IPS-20b (cell line): ENCODE data around the gene SPECC1.
"Not testable (repeated sequence)": the region's sequence is repeated elsewhere in the genome, so short reads cannot be mapped to it uniquely, and the experiment has no call there.

ENCODE experiments used
- H3K27ac ChIP-seq: one replicate; pipeline ENCODE4 v1.5.1; 2013; ENCODE audit warnings: low read length
- H3K27me3 ChIP-seq: 2 replicates; pipeline ENCODE4 v1.6.1; 2013; ENCODE audit warnings: mild to moderate bottlenecking, low read length, inconsistent platforms; ENCODE audit not compliant: insufficient read depth
- H3K36me3 ChIP-seq: 2 replicates; pipeline ENCODE4 v1.6.1; 2013; ENCODE audit warnings: low read depth, mild to moderate bottlenecking, inconsistent platforms, low read length, moderate library complexity; ENCODE audit not compliant: insufficient read depth
- H3K4me1 ChIP-seq: 2 replicates; pipeline ENCODE4 v1.6.1; 2013; ENCODE audit warnings: mild to moderate bottlenecking, control low read depth, inconsistent platforms, low read length, moderate library complexity; ENCODE audit not compliant: insufficient read depth
- H3K4me3 ChIP-seq: 2 replicates; pipeline ENCODE4 v1.5.1; 2013; ENCODE audit warnings: mild to moderate bottlenecking, low read length, inconsistent platforms
- H3K9ac ChIP-seq: 2 replicates; pipeline ENCODE4 v1.6.1; 2013; ENCODE audit warnings: low read depth, mild to moderate bottlenecking, inconsistent platforms, low read length, moderate library complexity
- H3K9me3 ChIP-seq: 2 replicates; pipeline ENCODE4 v1.6.1; 2013; ENCODE audit warnings: mild to moderate bottlenecking, low read depth, low read length, inconsistent platforms; ENCODE audit not compliant: insufficient read depth

The SPECC1 gene

DNA sequence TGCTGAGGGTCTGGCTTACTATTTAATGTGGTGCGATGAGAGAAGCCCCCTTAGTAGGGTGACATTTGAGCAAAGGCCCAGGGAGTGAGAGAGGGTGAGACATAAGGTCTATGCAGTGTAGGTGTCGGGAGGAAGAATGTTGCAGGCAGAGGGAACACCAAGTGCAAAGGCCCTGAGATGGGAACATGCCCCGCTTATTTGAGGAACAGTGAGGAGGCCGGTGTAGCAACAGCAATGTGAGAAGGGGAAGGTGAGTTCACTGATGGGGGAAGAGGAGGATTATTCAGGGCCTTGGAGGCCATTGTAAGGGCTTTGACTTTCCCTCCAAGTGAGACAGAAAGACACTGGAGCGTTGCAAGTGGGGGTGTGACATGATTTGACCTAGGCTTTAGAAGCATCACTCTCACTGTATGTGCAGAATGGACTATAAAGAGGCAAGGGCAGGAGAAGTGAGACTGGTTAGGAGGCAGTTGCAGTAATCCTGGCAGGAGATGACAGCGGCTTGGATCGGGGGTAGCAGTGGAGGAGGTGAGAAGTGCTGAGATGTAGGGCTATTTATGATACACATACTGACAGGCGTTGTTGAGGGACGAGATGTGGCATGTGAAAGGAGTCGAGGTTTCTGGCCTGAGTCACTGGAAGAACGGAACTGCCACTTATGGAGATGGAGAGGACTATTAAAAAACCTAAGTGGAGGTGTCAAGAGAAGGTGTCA, 145.3 kb downstream of the SPECC1 start:
- no peaks in the 10 kb centered on the region for H3K36me3 ChIP-seq
- no peak overlapping the region for H3K9ac ChIP-seq
- H3K4me3 ChIP-seq: no peak overlapping the region; the same call in 1 of the 2 replicates
- H3K27ac ChIP-seq: no peak overlapping the region
- peaks cover 19% of the 10 kb centered on the region; the same call in 1 of the 2 replicates for H3K4me1 ChIP-seq
- no peaks in the 10 kb centered on the region for H3K9me3 ChIP-seq
- H3K27me3 ChIP-seq: peaks cover 21% of the 10 kb centered on the region

DNA sequence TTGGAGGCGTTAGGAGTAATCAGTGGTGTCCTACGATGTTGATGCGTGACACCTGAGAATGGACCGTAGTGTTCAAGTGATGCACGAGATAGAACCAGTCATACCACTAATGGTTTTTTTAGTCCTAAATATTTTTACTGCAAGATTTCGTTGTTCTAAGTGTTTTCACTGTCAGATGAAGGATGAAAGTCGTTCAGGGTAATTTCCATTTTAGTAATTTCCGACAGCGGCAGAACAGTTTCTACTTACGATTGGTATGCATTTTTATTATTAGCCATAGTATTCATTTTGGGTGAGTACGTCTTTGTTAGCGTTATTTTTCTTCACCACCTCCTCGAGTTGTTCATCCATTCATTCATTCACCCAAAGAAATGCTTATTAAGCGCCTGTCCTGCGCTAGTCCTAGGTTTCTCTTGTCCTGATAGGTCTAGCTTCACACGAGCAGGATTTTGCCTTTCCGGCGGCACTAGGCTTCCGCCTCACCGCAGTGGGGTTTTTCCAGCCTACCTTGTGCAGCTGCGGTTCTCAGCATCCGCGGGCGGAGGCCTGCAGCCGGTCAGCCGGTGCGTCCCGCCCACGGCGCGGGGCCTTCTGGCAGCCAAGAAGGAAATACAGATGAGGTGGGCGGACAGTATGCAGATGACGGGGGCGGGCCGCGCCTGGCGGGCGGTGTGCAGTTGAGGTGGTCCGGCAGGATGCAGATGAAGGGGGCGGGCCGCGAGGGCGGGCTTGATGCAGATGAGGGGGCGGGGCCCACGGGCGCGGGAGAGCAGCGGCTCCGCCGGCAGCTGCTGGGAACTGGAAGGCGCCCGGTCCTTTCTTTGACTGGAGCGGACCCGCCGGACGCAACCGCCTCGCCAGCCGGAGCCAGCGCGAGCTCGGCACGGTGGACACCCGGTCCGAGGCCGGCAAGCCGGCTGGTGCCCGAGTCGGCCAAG, 146.4 kb downstream of the SPECC1 start:
- Histone ChIP-seq H3K27ac (peak overlapping the region; percentile 68), H3K9ac (peak overlapping the region; percentile 89; the same call in 1 of the 2 replicates), H3K4me3 (peak overlapping the region; percentile 96), H3K9me3 (no peaks in the 10 kb centered on the region), H3K4me1 (peaks cover 19% of the 10 kb centered on the region; the same call in 1 of the 2 replicates), H3K27me3 (peaks cover 21% of the 10 kb centered on the region), H3K36me3 (no peaks in the 10 kb centered on the region)

DNA sequence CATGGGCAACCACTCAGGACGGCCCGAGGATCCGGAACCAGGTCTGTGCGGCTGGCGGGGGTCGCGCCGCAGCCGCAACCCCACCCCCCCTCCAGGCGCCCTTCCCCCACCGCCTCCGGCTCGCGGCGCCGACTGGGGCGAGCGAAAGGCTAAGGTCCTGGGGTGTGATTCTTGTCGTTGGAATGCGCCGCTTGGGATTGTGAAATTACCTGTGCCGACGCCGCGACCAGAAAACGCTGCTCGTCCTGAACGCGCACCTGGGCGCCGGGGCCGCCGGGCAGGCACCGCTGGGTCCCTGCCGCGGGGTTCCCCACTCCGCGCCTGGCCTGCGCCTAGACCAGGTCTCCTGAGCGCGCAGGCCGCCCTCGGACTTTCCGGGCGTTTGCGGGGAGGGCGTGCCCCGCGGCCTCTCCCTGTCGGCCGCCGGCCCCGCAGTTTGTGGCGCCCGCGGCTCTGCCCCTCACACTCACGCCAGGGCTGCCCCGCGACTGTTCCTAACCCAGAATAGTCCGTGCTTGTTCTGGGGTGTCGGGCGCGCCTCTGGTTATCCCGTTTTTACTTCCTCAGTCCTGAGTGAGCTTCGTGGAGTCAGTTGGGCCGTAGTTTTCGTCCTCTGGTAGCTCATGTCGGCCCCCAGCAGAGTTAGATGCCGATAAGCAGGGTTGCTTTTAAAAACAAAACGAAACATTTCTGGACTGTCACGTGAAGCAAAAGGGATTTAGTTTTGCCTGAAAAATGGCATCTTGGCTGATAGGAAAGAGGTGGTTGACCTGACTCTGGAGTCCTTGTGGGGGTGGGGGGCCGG, 147.2 kb downstream of the SPECC1 start:
- peaks cover 19% of the 10 kb centered on the region; the same call in 1 of the 2 replicates for H3K4me1 ChIP-seq
- peaks cover 21% of the 10 kb centered on the region for H3K27me3 ChIP-seq
- H3K36me3 ChIP-seq: no peaks in the 10 kb centered on the region
- peak overlapping the region; percentile 68 for H3K27ac ChIP-seq
- H3K9me3 ChIP-seq: no peaks in the 10 kb centered on the region
- peak overlapping the region; percentile 89 for H3K9ac ChIP-seq
- peak overlapping the region; percentile 96 for H3K4me3 ChIP-seq

DNA sequence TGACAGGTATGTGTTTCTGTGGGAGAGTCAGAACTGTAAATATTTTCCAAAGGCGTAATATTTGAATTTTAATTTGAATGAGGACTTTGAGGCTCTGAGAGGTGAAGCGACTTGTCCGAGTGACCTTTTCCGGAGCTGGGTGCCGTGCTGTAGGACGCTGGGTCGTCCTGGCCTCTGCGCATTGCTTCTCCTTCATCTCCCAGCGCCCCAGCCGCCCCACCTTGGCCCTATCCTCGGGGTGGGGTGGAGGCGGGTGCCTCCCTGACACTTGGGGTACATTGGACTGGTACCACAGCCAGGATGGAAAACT, 147.8 kb downstream of the SPECC1 start:
- Histone ChIP-seq H3K36me3 (no peaks in the 10 kb centered on the region), H3K4me1 (peaks cover 19% of the 10 kb centered on the region; the same call in 1 of the 2 replicates), H3K9me3 (no peaks in the 10 kb centered on the region), H3K9ac (peak overlapping the region; percentile 89), H3K27ac (no peak overlapping the region), H3K27me3 (peaks cover 21% of the 10 kb centered on the region), H3K4me3 (peak overlapping the region; percentile 96)

DNA sequence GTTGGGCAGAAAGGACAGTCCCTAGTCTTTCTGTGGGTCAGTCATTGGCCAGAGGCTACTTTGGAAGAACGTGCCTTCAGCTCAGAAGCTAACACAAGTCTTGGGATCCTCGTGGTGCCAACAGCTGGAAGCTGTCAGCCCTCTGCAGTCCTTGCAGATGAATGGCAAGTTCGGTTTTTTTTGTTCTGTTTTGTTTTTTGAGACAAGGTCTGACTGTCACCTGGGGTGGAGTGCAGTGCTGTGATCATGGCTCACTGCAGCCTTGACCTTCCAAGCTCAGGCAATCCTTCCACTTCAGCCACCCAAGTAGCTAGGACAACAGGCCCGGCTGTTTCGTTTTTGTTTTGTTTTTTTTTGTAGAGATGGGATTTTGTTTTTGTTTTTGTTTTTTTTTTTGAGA, 149.4 kb downstream of the SPECC1 start:
- no peak overlapping the region for H3K9ac ChIP-seq
- no peaks in the 10 kb centered on the region for H3K9me3 ChIP-seq
- no peak overlapping the region for H3K4me3 ChIP-seq
- peaks cover 19% of the 10 kb centered on the region; the same call in 1 of the 2 replicates for H3K4me1 ChIP-seq
- H3K27ac ChIP-seq: no peak overlapping the region
- H3K27me3 ChIP-seq: peaks cover 18% of the 10 kb centered on the region
- H3K36me3 ChIP-seq: no peaks in the 10 kb centered on the region

DNA sequence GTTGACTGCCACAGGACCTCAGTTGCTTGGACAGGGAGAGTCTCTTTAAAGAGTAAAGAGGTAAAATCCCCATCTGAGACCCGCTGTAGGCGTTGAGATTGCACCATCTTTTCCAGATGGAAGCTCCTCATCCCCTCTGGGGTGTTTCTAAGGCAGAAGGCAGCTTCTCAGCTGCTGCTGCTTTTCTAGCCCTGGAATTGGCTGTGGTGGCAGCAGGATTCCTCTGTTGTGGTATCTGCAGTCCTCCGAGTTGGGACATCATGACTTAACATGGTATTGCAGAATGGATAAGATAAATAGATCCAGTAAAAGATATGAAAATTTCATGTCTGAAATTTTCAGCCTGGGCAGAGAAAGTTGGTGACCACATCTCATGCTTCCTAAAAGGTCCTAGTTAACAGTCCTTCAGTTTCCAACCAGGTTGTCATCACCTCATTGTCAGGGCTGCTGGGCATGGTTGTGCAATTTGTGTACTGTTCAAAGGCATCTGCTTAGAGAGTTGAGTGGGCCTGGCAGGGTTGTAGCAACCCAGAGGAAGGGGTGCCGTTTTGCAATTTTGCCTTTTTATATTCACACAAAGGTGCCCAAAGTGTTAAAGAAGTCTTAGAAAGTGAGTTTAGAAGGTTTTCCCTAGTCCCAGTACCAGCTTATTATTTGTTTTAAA, 150.4 kb downstream of the SPECC1 start:
- Histone ChIP-seq H3K27me3 (peaks cover 8% of the 10 kb centered on the region), H3K27ac (no peak overlapping the region), H3K4me1 (peaks cover 19% of the 10 kb centered on the region; the same call in 1 of the 2 replicates), H3K4me3 (no peak overlapping the region), H3K9me3 (no peaks in the 10 kb centered on the region), H3K36me3 (no peaks in the 10 kb centered on the region), H3K9ac (no peak overlapping the region)

DNA sequence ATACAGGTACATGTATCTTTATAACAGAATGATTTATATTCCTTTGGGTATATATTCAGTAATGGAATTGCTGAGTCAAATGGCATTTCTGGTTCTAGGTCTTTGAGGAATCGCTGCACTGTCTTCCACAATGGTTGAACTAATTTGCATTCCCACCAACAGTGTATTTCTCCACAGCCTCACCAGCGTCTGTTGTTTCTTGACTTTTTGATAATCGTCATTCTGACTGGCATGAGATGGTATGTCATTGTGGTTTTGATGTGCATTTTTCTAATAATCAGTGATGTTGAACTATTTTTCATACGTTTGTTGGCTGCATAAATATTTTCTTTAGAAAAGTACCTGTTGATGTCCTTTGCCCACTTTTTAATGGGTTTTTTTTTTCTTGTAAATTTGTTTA, 156.4 kb downstream of the SPECC1 start:
- not testable (repeated sequence) for H3K27me3 ChIP-seq, H3K36me3 ChIP-seq, H3K27ac ChIP-seq, H3K4me1 ChIP-seq, H3K9ac ChIP-seq, H3K9me3 ChIP-seq, H3K4me3 ChIP-seq

DNA sequence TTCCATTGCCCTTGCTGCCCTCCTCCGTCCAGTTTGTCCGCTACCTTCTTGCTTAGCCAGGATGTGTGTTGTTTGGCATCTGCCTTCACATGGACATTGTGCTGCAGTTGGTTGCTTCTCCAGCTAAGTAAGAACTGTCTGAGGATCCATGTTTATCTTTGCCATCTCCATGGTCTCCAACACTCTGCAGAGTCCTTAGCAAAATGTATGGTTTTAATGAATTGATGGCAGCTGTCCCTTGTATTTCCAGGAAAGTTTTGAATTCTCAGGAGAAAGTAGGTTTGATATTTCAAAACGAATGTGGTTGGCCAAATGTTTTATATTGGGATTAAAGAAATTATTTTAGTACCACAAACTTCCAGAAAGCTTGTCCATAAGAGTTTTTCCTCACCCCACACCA, 160.9 kb downstream of the SPECC1 start:
- peaks cover 34% of the 10 kb centered on the region for H3K4me1 ChIP-seq
- H3K9me3 ChIP-seq: no peaks in the 10 kb centered on the region
- no peak overlapping the region for H3K9ac ChIP-seq
- no peaks in the 10 kb centered on the region for H3K27me3 ChIP-seq
- no peak overlapping the region for H3K27ac ChIP-seq
- no peaks in the 10 kb centered on the region for H3K36me3 ChIP-seq
- H3K4me3 ChIP-seq: no peak overlapping the region

DNA sequence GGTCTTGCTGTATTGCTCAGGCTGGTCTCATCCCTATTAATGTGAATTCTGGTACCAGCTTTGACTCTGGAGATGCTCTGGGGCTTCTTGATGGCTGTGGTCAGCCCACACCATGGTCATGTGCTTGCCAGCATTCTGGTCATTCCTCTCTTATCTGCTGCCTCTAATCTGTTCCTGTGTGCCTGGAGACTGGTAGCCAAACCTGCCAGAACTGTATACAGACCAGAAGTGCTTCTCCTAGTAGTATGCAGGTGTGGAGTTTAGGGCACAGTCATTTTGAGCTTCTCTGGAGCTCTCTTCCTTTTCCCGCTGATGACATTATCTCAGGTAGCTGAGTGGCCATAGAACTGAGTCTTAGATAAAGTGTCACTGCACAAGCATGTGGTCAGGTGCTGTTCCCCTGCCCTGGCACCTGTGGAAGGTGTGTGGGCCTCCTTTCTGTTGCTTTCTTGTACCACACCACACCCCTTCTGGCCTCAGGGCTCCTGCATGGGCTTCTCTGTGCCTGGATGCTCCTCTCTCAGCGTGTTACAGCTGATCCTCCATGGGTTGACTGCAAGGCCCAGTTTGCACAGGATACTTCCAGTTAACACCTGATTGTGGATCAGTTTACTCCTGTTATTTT, 162.7 kb downstream of the SPECC1 start:
- peaks cover 47% of the 10 kb centered on the region for H3K4me1 ChIP-seq
- no peak overlapping the region for H3K4me3 ChIP-seq
- H3K9me3 ChIP-seq: no peaks in the 10 kb centered on the region
- peak overlapping the region; percentile 10; the same call in 1 of the 2 replicates for H3K9ac ChIP-seq
- no peak overlapping the region for H3K27ac ChIP-seq
- no peaks in the 10 kb centered on the region for H3K27me3 ChIP-seq
- no peaks in the 10 kb centered on the region for H3K36me3 ChIP-seq

DNA sequence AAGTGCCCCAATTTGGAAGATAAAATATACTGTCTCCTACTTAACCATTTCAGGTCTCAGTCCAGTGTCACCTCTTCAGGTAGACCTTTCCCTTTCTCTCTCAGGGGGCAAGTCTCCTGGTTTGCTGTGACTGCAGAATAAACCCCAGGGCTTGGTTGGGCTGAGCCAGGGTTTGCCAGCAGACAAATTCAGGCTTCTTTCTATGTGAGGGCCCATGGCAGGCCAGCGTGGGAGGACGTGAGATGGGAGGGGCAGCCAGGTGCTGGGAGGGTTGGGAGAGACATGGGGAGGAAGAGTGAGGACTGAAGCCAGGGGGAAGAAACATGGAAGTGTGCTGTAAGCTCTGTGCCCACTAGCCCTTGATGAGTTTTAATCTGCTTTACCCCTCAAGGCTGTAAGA, 163.2 kb downstream of the SPECC1 start:
- H3K27ac ChIP-seq: no peak overlapping the region
- peak overlapping the region; percentile 10; the same call in 1 of the 2 replicates for H3K9ac ChIP-seq
- no peak overlapping the region for H3K4me3 ChIP-seq
- H3K36me3 ChIP-seq: no peaks in the 10 kb centered on the region
- no peaks in the 10 kb centered on the region for H3K9me3 ChIP-seq
- H3K27me3 ChIP-seq: no peaks in the 10 kb centered on the region
- peaks cover 50% of the 10 kb centered on the region for H3K4me1 ChIP-seq
